Measurements from ENCODE around the gene HMGB4.

Gene HMGB4

DNA sequence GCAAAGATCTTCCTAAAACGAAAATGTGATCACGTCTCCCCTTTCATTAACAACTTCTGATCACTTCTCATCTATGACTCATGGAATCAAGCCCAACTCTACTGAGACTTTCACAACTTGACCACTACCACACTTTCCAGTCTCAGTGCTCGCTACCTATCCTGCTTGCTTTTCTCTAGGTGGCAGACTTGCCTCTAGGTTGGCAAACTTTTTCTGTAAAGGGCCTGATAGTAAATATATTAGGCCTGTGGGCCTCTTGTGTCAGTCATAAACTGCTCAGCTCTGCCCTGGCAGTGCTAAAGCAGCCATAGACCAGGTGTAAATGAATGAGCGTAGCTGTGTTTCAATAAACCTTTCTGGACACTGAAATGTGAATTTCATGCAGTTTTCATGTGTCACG, 21.5 kb upstream of the HMGB4 start:
- TF ChIP-seq, protein P1, sequence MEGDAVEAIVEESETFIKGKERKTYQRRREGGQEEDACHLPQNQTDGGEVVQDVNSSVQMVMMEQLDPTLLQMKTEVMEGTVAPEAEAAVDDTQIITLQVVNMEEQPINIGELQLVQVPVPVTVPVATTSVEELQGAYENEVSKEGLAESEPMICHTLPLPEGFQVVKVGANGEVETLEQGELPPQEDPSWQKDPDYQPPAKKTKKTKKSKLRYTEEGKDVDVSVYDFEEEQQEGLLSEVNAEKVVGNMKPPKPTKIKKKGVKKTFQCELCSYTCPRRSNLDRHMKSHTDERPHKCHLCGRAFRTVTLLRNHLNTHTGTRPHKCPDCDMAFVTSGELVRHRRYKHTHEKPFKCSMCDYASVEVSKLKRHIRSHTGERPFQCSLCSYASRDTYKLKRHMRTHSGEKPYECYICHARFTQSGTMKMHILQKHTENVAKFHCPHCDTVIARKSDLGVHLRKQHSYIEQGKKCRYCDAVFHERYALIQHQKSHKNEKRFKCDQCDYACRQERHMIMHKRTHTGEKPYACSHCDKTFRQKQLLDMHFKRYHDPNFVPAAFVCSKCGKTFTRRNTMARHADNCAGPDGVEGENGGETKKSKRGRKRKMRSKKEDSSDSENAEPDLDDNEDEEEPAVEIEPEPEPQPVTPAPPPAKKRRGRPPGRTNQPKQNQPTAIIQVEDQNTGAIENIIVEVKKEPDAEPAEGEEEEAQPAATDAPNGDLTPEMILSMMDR (conservative IDR thresholded peaks at IDR 0.05; ENCODE audit: low read depth, low read length) = no peak
- no peak overlapping the region for H3K4me3 ChIP-seq (ENCODE audit: low read depth, low read length)
- DNase-seq (ENCODE audit: low read depth) = no peak

DNA sequence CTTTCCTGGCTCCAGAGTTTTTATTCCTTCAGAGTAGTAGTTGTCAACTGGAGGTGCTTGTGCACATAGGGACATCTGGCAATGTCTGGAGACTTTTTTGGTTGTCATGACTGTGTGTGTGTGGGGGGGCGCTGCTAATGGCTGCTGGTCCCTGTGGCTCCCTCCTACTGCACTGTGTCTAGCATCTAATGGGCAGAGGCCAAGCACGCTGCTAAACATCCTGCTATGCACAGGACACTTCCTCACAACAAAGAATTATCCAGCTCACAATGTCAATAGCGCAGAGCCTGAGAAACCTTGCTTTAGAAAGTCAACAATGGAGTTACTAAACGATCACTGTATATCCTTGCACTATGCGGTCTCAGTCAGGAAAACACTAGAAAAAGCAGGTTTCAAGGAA, 19.7 kb upstream of the HMGB4 start:
- no peak overlapping the region for H3K4me3 ChIP-seq (ENCODE audit: low read depth, low read length)
- DNase-seq (ENCODE audit: low read depth) = no peak
- TF ChIP-seq, protein P1 (conservative IDR thresholded peaks at IDR 0.05; ENCODE audit: low read depth, low read length) = no peak

DNA sequence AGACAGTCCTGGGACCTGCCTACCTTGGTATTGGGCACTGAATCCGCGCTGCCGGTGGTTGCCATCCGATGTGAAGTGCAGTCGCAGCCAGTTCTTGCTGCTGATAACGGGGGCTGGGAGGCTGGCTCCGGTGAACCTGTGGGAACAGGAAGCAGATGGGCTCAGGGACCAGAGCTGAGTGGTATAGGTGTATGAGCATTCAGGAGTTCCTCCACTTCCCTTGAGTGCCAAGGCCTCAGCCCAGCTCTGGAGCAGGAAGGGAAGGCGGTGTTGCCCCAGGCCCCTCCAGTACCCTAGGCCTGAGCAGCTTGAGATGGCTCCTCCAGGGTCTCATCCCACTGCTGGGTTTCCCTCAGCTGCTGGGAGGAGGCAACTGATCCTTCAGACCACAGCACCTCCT, 17.0 kb upstream of the HMGB4 start:
- TF ChIP-seq, protein P1 (conservative IDR thresholded peaks at IDR 0.05; ENCODE audit: low read depth, low read length) = no peak
- no peak for DNase-seq (ENCODE audit: low read depth)
- H3K4me3 ChIP-seq (ENCODE audit: low read depth, low read length) = no peak overlapping the region

DNA sequence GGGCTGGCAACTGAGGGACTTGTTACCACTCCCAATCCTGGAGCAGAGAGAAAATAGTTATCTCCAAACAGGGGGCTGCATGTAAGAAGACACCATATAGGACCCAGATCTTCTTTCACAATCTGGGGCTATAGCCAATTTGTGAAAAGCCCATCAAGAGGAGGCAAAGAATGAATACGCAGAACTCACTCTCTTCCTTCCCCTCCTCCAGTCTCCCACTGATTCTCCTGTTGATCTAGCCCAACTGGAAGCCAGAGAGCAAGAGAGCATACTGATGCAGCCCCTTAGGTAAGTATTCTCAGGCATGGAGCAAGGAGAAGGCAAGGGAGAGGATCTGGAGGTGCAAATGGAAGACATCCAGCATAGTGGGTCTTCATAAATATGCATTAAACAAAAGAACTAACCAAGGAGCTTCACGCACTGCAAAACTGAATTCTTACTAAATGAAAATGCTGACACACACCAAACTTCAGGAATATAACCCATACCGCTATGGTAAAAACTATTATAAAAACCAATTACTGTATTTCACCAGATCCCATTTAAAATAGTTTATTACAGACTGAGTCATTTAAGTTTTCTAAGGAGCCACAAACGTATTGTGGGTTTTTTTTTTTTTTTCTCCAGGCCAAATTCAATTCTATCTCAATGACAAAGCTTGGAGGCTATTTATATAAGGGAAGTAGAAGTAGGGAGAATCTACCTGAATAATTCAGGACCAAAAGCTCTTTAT, 15.5 kb upstream of the HMGB4 start:
- TF ChIP-seq, protein P1 (conservative IDR thresholded peaks at IDR 0.05; ENCODE audit: low read depth, low read length) = no peak
- no peak for DNase-seq (ENCODE audit: low read depth)

DNA sequence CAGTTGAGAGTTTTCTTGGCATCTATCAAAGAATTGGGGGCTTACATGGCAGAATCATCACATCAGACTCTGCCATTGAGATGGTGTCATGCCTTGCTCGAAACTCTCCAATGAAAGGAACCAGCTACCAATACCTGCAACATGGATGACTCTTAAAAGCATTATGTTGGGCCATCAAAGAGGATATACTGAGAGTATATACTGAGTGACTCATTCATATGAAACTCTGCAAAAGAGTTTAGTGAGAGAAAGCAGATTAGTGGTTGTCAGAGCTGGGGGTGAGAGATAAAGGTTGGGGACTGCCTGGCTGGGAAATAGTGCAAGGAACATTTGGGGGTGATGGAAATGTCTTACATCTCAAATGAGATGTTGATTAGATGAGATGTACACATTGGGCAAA, 14.7 kb upstream of the HMGB4 start:
- no peak for DNase-seq (ENCODE audit: low read depth)

More for the DNA sequence above, 15.5 kb upstream of the HMGB4 start:
- no peak overlapping the region for H3K4me3 ChIP-seq (ENCODE audit: low read depth, low read length)

DNA sequence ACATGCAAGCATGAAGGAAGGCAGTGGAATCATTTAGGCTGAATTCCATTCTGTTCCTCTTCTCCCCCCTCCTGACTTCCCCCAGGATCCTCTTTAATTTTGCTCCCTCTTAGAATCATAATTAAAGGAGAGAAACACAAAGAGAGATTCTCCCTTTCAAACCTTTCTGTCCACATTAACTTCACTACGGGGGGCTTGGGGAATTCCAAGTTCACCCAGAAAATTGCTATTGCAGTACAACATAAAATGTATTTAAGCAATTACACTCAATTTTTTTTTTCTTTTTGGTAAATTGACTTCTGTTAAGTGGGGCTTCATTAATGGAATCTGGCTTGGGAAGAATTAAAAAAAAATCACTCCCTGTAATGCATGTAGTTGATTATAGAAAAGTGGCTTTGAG, 13.4 kb upstream of the HMGB4 start:
- no peak overlapping the region for H3K4me3 ChIP-seq (ENCODE audit: low read depth, low read length)
- TF ChIP-seq, protein P1 (conservative IDR thresholded peaks at IDR 0.05; ENCODE audit: low read depth, low read length) = no peak
- no peak for DNase-seq (ENCODE audit: low read depth)

More for the DNA sequence above, 14.7 kb upstream of the HMGB4 start:
- TF ChIP-seq, protein P1 (conservative IDR thresholded peaks at IDR 0.05; ENCODE audit: low read depth, low read length) = no peak
- no peak overlapping the region for H3K4me3 ChIP-seq (ENCODE audit: low read depth, low read length)

DNA sequence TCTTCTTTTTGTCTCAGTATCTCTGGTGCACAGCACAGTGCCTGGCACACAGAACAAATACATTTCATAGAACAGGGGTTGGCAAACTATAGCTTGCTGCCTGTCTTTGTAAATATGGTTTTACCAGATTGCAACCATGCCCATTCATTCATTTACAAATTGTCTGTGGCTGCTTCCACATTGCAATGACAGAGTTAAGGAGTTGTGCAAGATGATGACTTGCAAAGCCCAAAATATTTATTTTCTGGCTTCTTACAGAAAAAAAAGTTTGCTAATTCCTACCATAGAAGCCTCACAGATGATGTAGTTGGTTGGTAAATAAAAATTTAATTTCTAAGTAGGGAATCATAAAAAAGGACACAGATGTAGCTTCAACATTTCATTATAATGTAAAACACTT, 11.2 kb upstream of the HMGB4 start:
- TF ChIP-seq, protein P1 (conservative IDR thresholded peaks at IDR 0.05; ENCODE audit: low read depth, low read length) = no peak
- no peak for DNase-seq (ENCODE audit: low read depth)

More for the DNA sequence above, 11.2 kb upstream of the HMGB4 start:
- no peak overlapping the region for H3K4me3 ChIP-seq (ENCODE audit: low read depth, low read length)
